GM19351 (cell line): ENCODE data around the gene SPATA3.
"Not testable (repeated sequence)": the region's sequence is repeated elsewhere in the genome, so short reads cannot be mapped to it uniquely, and the experiment has no call there.

Source experiments
- ATAC-seq: cut with Tn5 transposase; IDR thresholded peaks from one replicate; pipeline ENCODE4 v1.9.1; 2021; ENCODE audit warnings: mild to moderate bottlenecking, moderate library complexity; ENCODE audit not compliant: unreplicated experiment

The SPATA3 gene

DNA sequence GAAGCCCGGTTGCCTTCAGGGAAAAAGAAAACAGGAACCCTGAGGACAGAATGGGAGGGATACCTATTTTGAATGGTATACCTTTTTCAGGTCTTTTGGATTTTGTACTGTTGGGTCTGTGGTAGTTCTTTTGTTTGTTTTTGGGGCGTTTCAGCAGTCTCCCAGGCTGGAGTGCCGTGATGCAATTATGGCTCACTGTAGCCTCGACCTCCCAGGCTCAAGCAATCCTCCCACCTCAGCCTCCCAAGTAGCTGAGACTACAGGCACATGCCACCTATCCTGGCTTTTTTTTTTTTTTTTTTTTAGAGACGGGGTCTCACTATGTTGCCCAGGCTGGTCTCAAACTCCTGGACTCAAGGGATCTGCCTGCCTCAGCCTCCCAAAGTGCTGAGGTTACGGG, 27.6 kb upstream of the SPATA3 start:
- not testable (repeated sequence) for ATAC-seq

DNA sequence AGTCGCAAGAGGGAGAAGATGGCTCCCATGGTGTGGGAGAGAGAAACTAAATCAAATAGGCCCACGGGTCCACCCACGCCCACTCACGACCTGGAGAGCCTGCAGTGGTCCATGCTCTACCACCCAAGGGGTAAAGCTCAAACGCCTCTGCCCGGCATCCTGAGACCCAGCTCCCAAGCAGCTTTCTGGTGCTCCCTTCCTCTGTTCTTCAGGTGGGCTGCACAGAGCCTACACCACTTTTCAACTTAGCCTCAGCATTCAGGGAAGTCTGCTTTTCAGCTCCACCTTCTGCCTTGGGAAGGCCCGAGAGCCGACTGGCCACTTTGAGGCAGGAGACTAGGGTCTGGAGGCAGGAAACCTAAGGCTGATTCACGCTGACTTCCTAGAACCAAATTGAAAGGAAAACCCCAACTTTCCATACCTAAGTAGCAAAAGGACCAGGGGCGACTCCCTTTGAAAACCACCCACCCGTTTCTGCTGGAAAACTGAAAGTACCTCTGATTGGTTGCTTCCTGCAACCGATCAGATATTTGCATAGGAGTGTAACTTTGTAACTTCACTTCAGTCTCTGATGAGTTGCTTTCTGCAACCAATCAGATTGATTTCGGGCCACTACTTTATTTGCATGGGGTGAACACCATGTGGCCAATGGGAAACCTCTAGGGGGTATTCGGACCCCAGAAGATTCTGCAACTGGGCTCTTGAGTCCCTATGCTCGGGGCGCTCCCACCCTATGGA, 26.8 kb upstream of the SPATA3 start:
- peak; percentile 50 for ATAC-seq

DNA sequence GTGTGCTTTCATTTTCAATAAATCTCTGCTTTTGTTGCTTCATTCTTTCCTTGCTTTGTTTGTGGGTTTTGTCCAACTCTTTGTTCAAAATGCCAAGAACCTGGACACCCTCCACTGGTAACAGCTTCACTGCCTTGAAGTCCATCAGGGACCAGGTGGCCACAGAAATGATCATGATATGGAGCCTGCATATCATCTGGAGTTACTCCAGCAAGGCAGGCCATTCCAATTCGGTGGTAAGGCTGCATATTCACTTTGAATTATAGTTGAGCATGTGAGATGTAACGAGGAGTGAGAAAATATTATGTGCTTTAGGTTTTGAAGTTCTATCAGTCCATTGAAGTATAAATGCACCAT, 26.3 kb upstream of the SPATA3 start:
- ATAC-seq = peak; percentile 2

DNA sequence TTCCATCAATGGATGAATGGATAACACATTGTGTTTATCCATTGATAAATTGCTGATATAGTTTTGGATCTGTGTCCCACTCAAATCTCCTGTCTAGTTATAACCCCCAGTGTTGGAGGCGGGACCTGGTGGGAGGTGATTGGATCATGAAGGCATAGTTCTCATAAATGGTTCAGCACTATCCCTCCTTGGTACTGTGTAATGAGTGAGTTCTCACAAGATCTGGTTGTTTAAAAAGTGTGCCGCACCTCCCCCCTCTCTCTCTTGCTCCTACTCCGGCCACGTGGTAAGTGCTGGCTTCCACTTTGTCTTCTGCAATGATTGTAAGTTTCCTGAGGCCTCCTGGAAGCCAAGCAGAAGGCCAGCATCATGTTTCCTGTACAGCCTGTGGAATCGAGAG, 23.9 kb upstream of the SPATA3 start:
- ATAC-seq = no peak

DNA sequence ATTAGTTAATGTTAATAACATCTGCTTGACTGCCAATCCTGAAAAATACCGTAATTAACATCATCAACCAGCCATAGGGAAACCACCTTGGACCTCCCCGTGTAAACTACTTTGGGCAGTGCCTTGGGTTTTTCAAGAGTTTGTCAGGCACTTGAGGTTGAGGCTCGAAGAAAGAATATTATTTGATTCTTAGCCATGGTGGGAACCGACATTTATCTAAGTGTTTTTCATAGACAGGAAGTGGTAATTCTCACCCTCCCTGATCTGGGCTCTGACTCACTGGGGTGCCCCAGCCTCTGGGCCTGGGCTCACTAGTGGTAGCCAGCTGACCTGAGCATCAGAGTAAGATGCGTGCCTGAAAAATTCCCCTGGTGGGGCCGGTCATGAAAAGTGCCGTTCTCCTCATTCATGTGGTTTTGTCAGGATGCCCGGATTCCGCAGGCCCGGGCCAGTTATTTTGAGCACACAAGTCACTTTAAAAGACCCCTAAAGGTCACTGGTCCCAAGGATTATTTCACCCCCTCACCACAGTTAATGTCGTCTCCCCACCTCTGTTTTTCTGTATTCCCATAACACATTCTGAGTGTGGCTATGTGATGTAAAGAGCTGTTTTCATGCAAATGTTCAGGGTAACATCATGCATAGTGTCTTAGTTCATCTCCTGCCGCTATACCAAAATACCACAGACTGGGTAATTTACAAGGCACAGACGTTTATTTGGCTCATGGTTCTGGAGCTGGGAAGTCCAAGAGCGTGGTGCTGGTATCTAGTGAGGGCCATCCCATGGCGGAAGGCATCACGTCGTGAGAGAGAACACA, 21.6 kb upstream of the SPATA3 start:
- peak; percentile 67 for ATAC-seq

DNA sequence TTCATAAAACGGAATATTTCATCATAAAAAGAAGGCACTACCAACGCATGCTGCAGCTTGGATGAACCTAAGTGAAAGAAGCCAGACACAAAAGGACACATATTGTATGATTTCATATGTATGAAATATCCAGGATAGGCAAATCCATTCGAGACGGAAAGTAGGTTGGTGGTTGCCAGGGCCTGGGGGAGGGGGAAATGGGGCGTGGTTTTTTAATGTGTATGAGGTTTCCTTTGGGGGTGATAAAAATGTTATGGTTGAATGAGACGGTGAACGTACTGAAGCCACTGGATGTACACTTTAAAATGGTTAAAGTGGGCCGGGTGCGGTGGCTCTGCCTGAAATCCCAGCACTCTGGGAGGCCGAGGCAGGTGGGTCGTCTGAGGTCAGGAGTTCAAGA, 20.0 kb upstream of the SPATA3 start:
- no peak for ATAC-seq

DNA sequence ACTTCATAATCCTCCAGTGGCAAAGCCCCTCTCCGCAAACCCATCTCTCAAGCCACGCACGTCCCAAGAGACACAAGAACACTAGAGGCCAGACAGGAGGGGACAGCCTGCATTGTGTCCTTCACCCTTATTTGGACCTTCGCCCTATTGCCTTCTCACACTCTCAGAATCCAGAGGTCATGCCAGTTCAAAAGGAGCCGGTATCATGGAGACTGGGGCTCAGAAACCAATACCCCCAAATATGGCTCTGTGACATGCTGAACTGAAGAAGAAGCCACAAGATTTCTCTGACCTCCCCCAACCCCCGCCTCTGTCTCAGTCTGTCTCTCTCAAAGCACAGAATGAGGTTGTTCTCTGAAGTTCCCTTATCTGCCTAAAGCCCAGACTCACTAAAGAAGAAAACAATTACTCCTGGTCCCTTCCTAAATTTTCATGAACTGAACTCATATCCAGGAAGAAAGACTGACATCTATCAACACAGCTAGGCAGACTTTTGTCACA, 19.2 kb upstream of the SPATA3 start:
- ATAC-seq = peak; percentile 30

DNA sequence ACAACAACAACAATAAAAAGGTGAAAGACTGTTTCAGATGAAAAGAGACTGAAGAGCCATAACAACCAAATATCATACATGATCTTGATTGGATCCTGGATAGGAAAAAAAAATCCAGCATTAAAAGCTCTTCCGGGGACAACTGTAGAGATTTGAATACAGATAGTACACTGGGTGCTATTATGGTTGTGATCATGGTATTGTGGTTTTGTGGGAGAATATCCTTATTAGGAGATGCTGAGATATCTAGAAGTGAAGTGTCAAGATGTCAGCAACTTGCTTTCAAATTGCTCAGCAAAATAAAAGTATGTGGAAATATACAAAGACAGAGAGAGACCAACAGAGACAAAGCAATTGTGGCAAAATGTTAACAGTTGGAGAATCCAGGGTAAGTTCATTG, 15.5 kb upstream of the SPATA3 start:
- no peak for ATAC-seq

DNA sequence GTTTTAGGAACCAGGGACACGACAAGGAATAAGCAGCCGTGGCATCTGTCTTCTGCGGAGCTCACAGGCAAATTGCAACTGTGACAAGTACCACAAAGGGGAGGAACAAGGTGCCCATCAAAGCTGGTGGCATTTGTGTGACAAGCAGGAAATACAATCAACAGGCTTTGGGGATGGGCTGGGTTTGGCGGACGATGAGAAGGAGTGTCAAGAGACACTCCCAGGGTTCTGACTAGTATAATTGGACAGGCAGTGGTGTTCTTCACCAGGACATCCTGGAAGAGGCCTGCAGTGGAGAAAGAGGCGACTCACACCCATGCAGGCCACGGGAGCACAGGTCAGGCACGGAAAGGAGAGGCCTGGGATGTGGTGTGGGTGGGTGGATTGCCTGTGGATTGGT, 14.2 kb upstream of the SPATA3 start:
- no peak for ATAC-seq

DNA sequence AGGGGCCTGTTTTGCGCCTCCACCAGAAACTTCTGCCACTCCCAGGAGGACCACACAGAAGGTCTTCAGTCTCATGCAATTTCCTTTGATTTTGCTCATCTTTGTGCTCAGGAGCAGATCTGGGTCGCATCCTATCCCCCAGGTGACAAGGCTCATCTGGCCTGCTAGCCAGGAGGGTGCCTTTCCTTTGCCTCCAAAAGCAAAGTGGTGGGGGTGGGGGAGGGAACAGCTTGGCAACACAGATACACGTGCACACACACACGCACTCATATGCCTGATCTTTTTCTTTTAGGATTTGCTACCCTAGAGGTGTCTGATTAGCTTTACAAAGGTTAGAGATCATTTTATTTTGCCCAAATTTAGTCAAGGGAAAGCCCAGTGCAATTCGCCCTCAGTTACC, 13.8 kb upstream of the SPATA3 start:
- no peak for ATAC-seq

DNA sequence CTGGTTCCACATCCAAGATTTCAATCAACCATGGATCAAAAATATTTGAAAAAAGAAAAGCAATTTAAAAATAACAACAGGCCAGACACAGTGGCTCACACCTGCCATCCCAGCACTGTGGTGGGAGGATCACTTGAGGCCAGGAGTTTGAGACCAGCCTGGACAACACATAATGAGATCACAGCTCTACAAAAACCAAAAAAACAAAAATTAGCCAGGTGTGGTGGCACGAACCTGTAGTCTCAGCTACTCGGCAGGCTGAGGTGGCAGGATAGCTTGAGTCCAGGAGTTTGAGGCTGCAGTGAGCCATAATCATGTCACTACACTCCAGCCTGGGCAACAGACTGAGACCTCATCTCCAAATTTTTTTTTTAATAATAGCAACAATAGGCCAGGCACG, 13.4 kb upstream of the SPATA3 start:
- no peak for ATAC-seq

DNA sequence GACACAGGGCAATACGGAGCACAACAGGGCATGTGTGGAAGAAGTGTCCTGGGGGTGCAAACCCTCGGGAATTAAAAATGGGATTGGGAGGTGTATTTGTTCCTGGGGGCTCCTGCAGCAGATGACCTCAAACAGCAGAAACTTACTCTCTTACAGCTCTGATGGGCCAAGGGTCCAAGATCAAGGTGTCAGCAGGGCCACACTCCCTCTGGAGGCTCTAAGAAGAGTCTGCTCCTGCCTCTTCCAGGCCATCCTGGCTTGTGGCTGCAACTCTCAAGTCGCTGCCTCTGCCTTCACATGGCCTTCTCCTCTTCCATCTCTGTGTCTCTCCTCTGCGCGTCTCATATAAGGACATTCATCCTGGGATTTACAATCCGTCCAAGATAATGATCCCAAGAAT, 12.4 kb upstream of the SPATA3 start:
- ATAC-seq = no peak

DNA sequence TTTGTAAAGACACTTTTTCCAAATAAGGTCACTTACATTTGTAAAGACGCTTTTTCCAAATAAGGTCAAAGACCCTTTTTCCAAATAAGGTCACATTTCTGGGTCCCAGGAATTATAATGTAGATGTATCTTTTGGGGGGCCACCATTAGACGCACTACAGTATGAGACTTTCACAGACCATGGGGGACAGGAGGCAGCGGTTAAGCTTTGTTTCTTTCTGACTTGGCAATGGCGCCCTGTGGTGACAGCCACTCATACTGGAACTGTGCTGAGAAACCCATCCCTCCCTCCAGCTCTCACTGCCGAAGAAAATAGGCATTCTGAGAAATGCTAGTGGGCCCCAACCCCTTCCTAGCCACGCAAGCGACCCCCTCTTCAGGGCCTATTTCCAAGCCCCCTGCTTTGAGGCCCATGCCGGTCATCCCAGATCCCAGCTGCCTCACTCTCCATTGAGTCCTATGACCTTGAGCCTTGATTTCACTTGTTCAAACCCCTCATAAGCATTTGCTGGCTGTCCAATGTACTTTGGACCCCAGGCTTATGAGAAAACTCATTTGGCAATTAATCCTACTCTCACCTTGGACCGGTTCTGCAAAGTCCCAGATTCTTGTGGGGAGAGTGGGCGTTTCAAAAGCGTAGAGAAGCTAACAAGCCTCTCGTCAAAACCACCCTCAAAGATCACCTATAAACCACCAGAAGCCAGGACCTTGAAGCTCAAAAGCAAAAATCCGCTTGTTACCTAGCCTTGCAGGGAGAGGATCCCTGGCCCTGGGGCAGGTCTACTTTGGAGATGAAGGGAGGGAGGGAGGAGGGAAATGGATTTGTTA, 11.3 kb upstream of the SPATA3 start:
- peak; percentile 75 for ATAC-seq

DNA sequence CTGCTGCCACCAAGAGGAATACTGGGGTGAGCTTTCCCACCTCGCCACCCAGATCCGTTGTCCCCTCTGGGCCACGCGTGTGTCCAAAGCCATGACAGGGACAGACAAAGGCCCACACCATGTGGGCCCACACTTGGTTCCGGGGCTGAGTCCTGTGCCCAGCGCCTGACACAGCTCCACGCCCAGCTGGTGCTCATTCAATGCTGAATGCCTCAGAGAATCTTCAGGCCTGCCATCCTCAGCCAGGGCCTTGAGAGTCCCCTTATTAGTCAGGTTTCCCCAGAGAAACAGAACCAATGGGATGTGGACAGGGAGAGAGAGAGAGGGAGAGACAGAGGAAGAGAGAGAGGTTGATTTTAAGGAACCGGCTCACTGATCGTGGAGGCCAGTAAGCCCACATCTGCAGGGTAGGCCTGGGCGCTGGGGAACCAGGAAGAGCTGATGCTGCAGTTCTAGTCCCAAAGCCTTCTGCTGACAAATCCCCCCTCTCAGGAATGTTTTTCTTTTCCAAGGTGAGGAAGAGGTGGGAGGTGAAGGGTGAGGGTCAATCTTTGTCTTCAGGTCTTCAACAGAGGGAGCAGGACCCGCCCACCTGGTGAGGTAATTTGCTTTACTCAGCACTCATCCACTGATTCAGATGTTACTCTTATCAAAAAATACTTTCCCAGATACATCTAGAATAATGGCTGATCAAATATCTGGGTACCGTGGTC, 10.2 kb upstream of the SPATA3 start:
- ATAC-seq = no peak

DNA sequence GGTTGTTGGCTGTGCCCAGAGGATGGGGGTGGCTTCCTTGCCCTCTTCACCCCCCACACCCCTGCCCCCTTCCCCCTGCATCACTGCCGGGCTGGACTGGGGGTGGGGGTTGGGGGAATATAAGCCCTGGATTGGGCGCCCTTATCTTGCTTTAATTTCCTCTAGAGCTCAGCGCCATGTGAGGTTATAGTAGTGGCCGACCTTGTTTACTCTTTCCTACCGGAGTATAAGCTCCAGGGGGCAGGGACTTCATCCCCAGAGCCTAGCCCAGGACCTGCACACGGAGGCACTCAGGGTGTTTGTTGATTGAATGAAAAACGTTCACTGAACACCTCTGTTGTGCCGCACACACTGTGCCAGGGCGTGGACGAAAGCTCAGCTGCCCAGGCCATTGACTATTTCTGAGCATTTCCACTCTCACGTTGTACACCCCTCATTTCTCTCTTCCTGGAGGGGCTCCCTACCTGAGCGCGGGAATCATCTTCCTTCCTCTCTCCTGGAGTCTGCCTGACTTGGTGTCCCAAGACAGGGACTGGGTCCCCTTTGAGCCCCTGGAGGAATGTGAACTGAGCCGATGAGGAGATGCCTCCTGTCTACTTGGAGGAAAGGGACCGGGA, 9.3 kb upstream of the SPATA3 start:
- ATAC-seq = no peak

DNA sequence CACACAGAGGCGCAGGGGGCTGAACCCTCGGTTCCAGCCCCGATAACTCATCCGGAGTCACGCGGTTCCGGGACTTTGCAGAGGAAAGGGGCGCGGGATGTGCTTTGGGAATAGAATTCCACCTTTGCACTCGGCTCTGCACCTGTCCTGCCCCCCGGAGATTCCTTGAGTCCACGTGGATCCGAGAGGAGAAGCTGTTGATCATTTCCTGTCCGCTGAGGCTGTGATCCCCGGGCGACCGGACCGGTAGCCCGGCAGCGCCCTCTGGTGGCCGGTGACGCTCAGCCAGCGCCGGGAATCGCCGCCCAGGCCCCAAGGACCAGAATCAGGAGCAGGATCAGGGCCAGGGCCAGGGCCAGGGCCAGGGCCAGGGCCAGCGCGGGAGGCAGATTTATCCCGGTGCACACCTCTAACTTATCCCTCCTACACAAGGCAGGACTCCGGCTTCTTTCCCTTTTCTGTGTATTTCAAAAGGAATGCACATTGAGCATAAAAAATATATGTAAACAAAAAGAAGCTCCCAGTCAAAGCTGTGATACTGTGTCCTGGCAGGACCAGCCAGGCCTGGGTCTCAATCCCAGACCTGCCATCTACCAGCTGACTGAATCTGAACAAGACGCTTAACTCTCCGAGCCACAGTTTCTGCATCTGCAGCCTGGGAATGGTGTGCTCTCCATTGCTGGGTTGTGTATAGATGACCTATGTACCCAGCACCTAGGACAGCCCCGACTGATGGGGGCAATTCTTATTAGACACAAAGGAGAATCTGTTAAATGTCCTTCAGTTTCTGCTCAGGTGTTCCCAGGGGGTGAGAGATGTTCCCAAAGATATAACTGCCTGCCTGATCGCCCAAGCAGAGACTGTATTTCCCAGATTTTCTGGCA, 8.5 kb upstream of the SPATA3 start:
- ATAC-seq = no peak

DNA sequence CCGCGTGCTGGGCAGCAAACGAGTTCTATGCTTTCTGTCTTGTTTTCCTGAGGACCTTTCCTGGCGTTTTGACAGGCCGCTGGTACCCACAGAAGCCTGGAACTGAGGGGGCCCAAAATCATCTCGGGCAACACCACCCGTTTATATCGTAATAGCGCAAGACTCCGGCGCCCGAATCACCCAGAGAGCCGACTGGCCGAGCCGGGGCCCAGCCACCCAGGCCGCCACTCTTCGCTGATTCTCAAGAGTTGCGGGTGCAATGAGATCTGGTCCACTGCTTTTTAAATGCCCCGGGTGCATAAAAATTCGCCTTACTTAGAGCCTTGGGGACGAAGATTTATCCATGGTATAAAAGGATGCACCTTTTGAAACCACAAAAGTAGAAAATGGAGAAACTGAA, 6.2 kb upstream of the SPATA3 start:
- ATAC-seq = no peak

DNA sequence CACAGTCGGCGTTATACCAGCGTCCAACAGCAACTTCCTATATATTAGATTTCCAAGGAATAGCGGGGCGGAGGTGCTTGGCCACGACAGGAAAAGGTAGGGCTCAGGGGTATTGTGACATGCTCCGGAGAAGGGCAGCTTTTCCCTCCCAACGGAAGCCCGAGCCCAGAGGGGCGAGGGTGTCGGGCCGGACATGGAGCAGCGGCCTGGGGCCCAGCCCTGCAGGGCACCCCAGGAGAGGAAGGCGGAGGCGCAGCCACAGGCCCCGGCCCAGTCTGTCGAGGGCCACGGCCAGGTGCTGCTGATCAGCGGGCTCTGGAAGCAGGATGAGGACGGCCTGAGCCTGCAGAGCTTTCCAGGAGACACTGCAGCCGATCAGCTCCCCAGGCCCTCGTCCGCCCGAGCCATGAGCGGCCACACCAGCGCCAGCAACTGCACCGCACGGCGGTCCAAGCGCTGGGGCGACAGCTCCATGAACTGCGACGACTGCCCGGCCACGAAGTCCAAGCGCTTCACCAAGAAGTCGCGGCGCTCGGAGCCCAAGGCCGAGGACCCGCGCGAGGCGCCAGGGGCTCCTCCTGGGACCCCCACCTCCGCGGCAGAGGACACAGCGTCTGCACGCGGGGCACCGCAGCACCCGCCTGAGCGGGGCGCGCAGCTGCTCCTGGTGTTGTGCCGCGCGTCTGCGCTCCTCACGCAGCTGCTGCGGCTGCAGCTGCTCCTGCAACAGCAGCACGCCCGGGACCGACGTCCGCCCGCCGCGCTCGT, 5.6 kb upstream of the SPATA3 start:
- ATAC-seq = no peak

DNA sequence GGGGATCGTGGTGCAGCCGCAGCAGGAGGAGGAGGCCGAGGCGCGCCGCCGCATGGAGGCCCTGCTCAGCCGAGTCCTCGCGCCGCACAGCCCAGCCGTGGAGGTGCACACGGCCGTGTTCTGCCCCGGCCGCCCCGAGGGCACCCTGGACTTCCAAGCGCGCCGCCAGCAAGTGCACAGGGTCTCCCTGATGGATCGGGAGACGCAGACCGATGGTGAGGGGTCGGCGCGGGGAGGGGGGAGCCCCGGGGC, 5.1 kb upstream of the SPATA3 start:
- ATAC-seq = no peak
